Mucosa of descending colon (tissue), 3 donors: Measurements from ENCODE around the gene RAPGEF5. TPM values are rescaled to one million over a fixed set of nuclear protein-coding genes. Genes with fewer than 3 reads are reported as not detected.

ENCODE experiments used
- ATAC-seq: fragments of 200-7000 bp; cut with Tn5 transposase; one replicate; pipeline ENCODE4 v1.9.1; 2020; ENCODE audit warnings: mild to moderate bottlenecking, moderate library complexity
- DNase-seq, 3 donors: peaks; one replicate each; pipeline ENCODE4 v3.0.0-alpha.2; 2020
- H3K36me3 ChIP-seq: fragments of 200-600 bp; one replicate; pipeline ENCODE4 v1.8.0; 2021; ENCODE audit warnings: low read depth, mild to moderate bottlenecking
- H3K4me1 ChIP-seq: fragments of 200-600 bp; one replicate; pipeline ENCODE4 v1.8.0; 2021; ENCODE audit warnings: low read depth, mild to moderate bottlenecking
- H3K4me3 ChIP-seq: fragments of 200-600 bp; one replicate; pipeline ENCODE4 v1.8.0; 2021; ENCODE audit warnings: mild to moderate bottlenecking
- H3K9me3 ChIP-seq: fragments of 200-600 bp; one replicate; pipeline ENCODE4 v1.8.0; 2021; ENCODE audit warnings: mild to moderate bottlenecking
- CTCF ChIP-seq: fragments of 200-600 bp; IDR thresholded peaks from one replicate; pipeline ENCODE4 v1.8.0; 2022; ENCODE audit warnings: antibody characterized with exemption, mild to moderate bottlenecking
- intact Hi-C, 2 donors: fragments of 100-400 bp; cut with DNase I in 1 of 2; cut with micrococcal nuclease in 1 of 2; formaldehyde crosslinking; loops; one replicate each; pipeline versions ENCODE4 v1.11.0 to v1.11.1; 2022; cut with DNase I, micrococcal nuclease
- total RNA-seq, 3 donors: library from RNA; stranded (reverse); fragmentation: NEBNext Ultra II Directional in 2 of 3; extraction: Animal tissue kit (Norgen Biotek cat#: 25700) in 2 of 3; gene quantifications; one replicate each; pipeline versions ENCODE4 v1.2.1 to v1.2.4, GENCODE V29; 2021 to 2023
- donor health status: DM: no; HTN: no; CAD: no; lungs with moderate emphysema.
- donor health status: DM: no; HTN: no; CAD: no.
- donor health status: DM: no; HTN: yes; CAD: no.

RAPGEF5 gene
- total RNA-seq, 3 donors from 2014 or later: 34.7 to 87.8 (median 59.5) TPM

- intact Hi-C loops: no loop called here
- H3K36me3 ChIP-seq: no peaks in the 10 kb centered on the region
- H3K9me3 ChIP-seq: no peaks in the 10 kb centered on the region
- DNase-seq: no peak
- no peak overlapping the region for H3K4me3 ChIP-seq
- no peak for ATAC-seq
- TF ChIP-seq CTCF: no peak
- H3K4me1 ChIP-seq: no peaks in the 10 kb centered on the region
These were observed 240.4 kb downstream of the RAPGEF5 start for GRCh38 chr7:22116451-22117030.

GRCh38 chr7:22115689-22116088, 241.3 kb downstream of the RAPGEF5 start:
- Histone ChIP-seq H3K9me3 (no peaks in the 10 kb centered on the region), H3K4me1 (no peaks in the 10 kb centered on the region), H3K4me3 (no peak overlapping the region), H3K36me3 (no peaks in the 10 kb centered on the region)
- intact Hi-C loops: no loop called here
- ATAC-seq: no peak
- no peak for TF ChIP-seq CTCF
- no peak for DNase-seq

GRCh38 chr7:22114440-22114981, 242.4 kb downstream of the RAPGEF5 start:
- H3K4me1 ChIP-seq: no peaks in the 10 kb centered on the region
- H3K36me3 ChIP-seq: no peaks in the 10 kb centered on the region
- DNase-seq (no peak), ATAC-seq (no peak)
- no peaks in the 10 kb centered on the region for H3K9me3 ChIP-seq
- no peak for TF ChIP-seq CTCF
- H3K4me3 ChIP-seq: no peak overlapping the region
- intact Hi-C loops: loop anchor here (5.0 kb wide), 1 partner anchor 373 kb away; no protein-coding TSS in a partner anchor

- H3K4me1 ChIP-seq: no peaks in the 10 kb centered on the region
- H3K4me3 ChIP-seq: no peak overlapping the region
- intact Hi-C loops: loop anchor here (5.0 kb wide), 1 partner anchor 374 kb away; no protein-coding TSS in a partner anchor
- no peaks in the 10 kb centered on the region for H3K9me3 ChIP-seq
- TF ChIP-seq CTCF: no peak
- H3K36me3 ChIP-seq: no peaks in the 10 kb centered on the region
- ATAC-seq (no peak), DNase-seq (no peak)
These were observed 243.9 kb downstream of the RAPGEF5 start for GRCh38 chr7:22113041-22113440.

- Histone ChIP-seq H3K4me1 (no peaks in the 10 kb centered on the region), H3K4me3 (no peak overlapping the region), H3K36me3 (no peaks in the 10 kb centered on the region), H3K9me3 (no peaks in the 10 kb centered on the region)
- no peak for TF ChIP-seq CTCF
- ATAC-seq (no peak), DNase-seq (no peak)
- intact Hi-C loops: loop anchor here (5.0 kb wide), 1 partner anchor 376 kb away; no protein-coding TSS in a partner anchor
These were observed 245.3 kb downstream of the RAPGEF5 start for GRCh38 chr7:22111661-22112060.
